Caco-2 (cell line): ENCODE data around the gene ANKFY1. TPM values are rescaled to one million over a fixed set of nuclear protein-coding genes. Genes with fewer than 3 reads are reported as not detected.

Experiments
- BruUV-seq: library from RNA; stranded (reverse); fragments of 400-500 nt; replicated peaks from 2 replicates; lab custom pipeline; 2021; lab: Mats Ljungman, UMichigan
- CTCF ChIA-PET: fragments of 300-600 bp; sonication (Branson Sonifier 250); formaldehyde crosslinking; loops from one replicate; lab custom pipeline; 2022; ENCODE audit warnings: antibody characterized with exemption; lab: Charles Lee
- POLR2A ChIA-PET: fragments of 300-600 bp; sonication (Branson Sonifier 250); formaldehyde crosslinking; loops from one replicate; lab custom pipeline; 2022; ENCODE audit warnings: antibody characterized with exemption; lab: Charles Lee
- DNase-seq, 2 experiments: peaks; one replicate each; pipeline versions ENCODE4 v3.0.0 to v3.0.0-alpha.2; 2020 to 2022
- H3K27me3 ChIP-seq: replicated peaks from 2 replicates; pipeline ENCODE4 v1.6.0; 2011; ENCODE audit warnings: low read length; ENCODE audit not compliant: control insufficient read depth, insufficient read depth
- H3K36me3 ChIP-seq: 2 replicates; pipeline ENCODE4 v1.5.1; 2011; ENCODE audit warnings: low read length; ENCODE audit not compliant: control insufficient read depth, insufficient read depth
- H3K4me1 ChIP-seq: fragments of 250-450 bp; sonication (Bioruptor Pico); 2 replicates; pipeline ENCODE4 v1.5.1; 2020; ENCODE audit warnings: mild to moderate bottlenecking
- H3K4me3 ChIP-seq: 2 replicates; pipeline ENCODE4 v1.5.1; 2011; ENCODE audit warnings: low read depth, mild to moderate bottlenecking, control low read depth, low read length
- H3K9me3 ChIP-seq: fragments of 250-450 bp; sonication (Bioruptor Pico); 2 replicates; pipeline ENCODE4 v1.5.1; 2020; ENCODE audit warnings: mild to moderate bottlenecking, moderate library complexity
- H3K27ac Mint-ChIP-seq: one replicate; pipeline ENCODE4 v1.8.0; 2022; ENCODE audit warnings: mixed read lengths; ENCODE audit not compliant: unreplicated experiment
- H3K27me3 Mint-ChIP-seq: one replicate; pipeline ENCODE4 v1.8.0; 2022; ENCODE audit warnings: mixed read lengths; ENCODE audit not compliant: insufficient read depth, unreplicated experiment
- H3K36me3 Mint-ChIP-seq: one replicate; pipeline ENCODE4 v1.8.0; 2022; ENCODE audit warnings: mild to moderate bottlenecking, mixed read lengths; ENCODE audit not compliant: insufficient read depth, unreplicated experiment
- H3K4me1 Mint-ChIP-seq: one replicate; pipeline ENCODE4 v1.8.0; 2022; ENCODE audit warnings: low read depth, mixed read lengths; ENCODE audit not compliant: unreplicated experiment
- H3K4me3 Mint-ChIP-seq: one replicate; pipeline ENCODE4 v1.8.0; 2022; ENCODE audit warnings: mild to moderate bottlenecking, moderate library complexity, mixed read lengths; ENCODE audit not compliant: unreplicated experiment
- H3K9me3 Mint-ChIP-seq: one replicate; pipeline ENCODE4 v1.8.0; 2022; ENCODE audit warnings: mixed read lengths; ENCODE audit not compliant: unreplicated experiment
- CTCF ChIP-seq, 2 experiments: fragments of 200-600 bp in 1 of 2; IDR thresholded peaks; 1 replicate in 1 of 2; 2 replicates in 1 of 2; pipeline versions ENCODE4 v1.5.1 to v1.8.0; 2011 to 2022; ENCODE audit warnings: antibody characterized with exemption in 1 of 2, control low read depth in 1 of 2, inconsistent platforms in 1 of 2, low read depth in 1 of 2, low read length in 1 of 2, mild to moderate bottlenecking in 1 of 2, moderate library complexity in 1 of 2; ENCODE audit not compliant: insufficient read depth in 1 of 2, severe bottlenecking in 1 of 2, unreplicated experiment in 1 of 2
- intact Hi-C: fragments of 100-400 bp; cut with micrococcal nuclease; formaldehyde crosslinking; loops from one replicate; pipeline ENCODE4 v1.10.0; 2022; ENCODE audit not compliant: unreplicated experiment
- total RNA-seq: library from RNA; stranded (reverse); gene quantifications from 2 replicates; pipeline ENCODE4 v1.2.3, GENCODE V29; 2022

ANKFY1 gene
- total RNA-seq, 1 experiment from 2014 or later, result 25.0 TPM

- Histone ChIP-seq H3K4me3 (no peak overlapping the region), H3K27me3 (no peaks in the 10 kb centered on the region), H3K9me3 (no peaks in the 10 kb centered on the region), H3K4me1 (no peaks in the 10 kb centered on the region), H3K36me3 (no peaks in the 10 kb centered on the region)
- Mint-ChIP-seq H3K27ac (no peak overlapping the region), H3K4me3 (no peak overlapping the region), H3K36me3 (peaks cover 25% of the 10 kb centered on the region), H3K4me1 (no peaks in the 10 kb centered on the region), H3K27me3 (no peaks in the 10 kb centered on the region), H3K9me3 (no peaks in the 10 kb centered on the region)
- CTCF ChIA-PET, result no interaction called here
- no TSS peak for BruUV-seq
- POLR2A ChIA-PET, result no interaction called here
- intact Hi-C loops, result no loop called here
- no peak for DNase-seq
- no peak for TF ChIP-seq CTCF (IDR thresholded peaks at IDR 0.05; ENCODE audit: insufficient read depth in 1 of 2, low read depth in 1 of 2, low read length in 1 of 2, severe bottlenecking in 1 of 2, unreplicated experiment in 1 of 2)
Observed at GRCh38 chr17:4188076-4188475, 75.7 kb downstream of the ANKFY1 start.

- Histone ChIP-seq H3K4me1 (no peaks in the 10 kb centered on the region), H3K27me3 (no peaks in the 10 kb centered on the region), H3K36me3 (no peaks in the 10 kb centered on the region), H3K4me3 (no peak overlapping the region), H3K9me3 (no peaks in the 10 kb centered on the region)
- BruUV-seq, result no TSS peak
- Mint-ChIP-seq H3K9me3 (no peaks in the 10 kb centered on the region), H3K27ac (no peak overlapping the region), H3K4me1 (no peaks in the 10 kb centered on the region), H3K4me3 (no peak overlapping the region), H3K27me3 (no peaks in the 10 kb centered on the region), H3K36me3 (peaks cover 25% of the 10 kb centered on the region)
- CTCF ChIA-PET, result interaction anchor here (0.6 kb wide), 1 partner anchor 229 kb away, joined by 3 read pairs; no protein-coding TSS in a partner anchor
- intact Hi-C loops, result no loop called here
- POLR2A ChIA-PET, result no interaction called here
- TF ChIP-seq CTCF (IDR thresholded peaks at IDR 0.05; ENCODE audit: insufficient read depth in 1 of 2, low read depth in 1 of 2, low read length in 1 of 2, severe bottlenecking in 1 of 2, unreplicated experiment in 1 of 2), result no peak
- no peak for DNase-seq
Observed at GRCh38 chr17:4187076-4187475, 76.7 kb downstream of the ANKFY1 start.

GRCh38 chr17:4186357-4186881, 77.4 kb downstream of the ANKFY1 start:
- intact Hi-C loops, result no loop called here
- no peaks in the 10 kb centered on the region for H3K4me1 ChIP-seq
- no peak for TF ChIP-seq CTCF (IDR thresholded peaks at IDR 0.05; ENCODE audit: insufficient read depth in 1 of 2, low read depth in 1 of 2, low read length in 1 of 2, severe bottlenecking in 1 of 2, unreplicated experiment in 1 of 2)
- no peak overlapping the region for H3K4me3 ChIP-seq
- H3K9me3 Mint-ChIP-seq, result no peaks in the 10 kb centered on the region
- no peaks in the 10 kb centered on the region for H3K36me3 ChIP-seq
- POLR2A ChIA-PET, result no interaction called here
- CTCF ChIA-PET, result no interaction called here
- H3K27me3 ChIP-seq, result no peaks in the 10 kb centered on the region
- no peak for DNase-seq
- H3K4me1 Mint-ChIP-seq, result no peaks in the 10 kb centered on the region
- BruUV-seq, result no TSS peak
- H3K36me3 Mint-ChIP-seq, result peaks cover 25% of the 10 kb centered on the region
- no peak overlapping the region for H3K4me3 Mint-ChIP-seq
- no peak overlapping the region for H3K27ac Mint-ChIP-seq
- no peaks in the 10 kb centered on the region for H3K9me3 ChIP-seq
- H3K27me3 Mint-ChIP-seq, result no peaks in the 10 kb centered on the region
